ENCODE results near the gene CABP1. TPM values are rescaled to one million over a fixed set of nuclear protein-coding genes. Genes with fewer than 3 reads are reported as not detected.
"Not testable (repeated sequence)": the region's sequence is repeated elsewhere in the genome, so short reads cannot be mapped to it uniquely, and the experiment has no call there.

CABP1 gene
- total RNA-seq, 3 donors from 2014 or later: 0.18 to 0.26 TPM; not detected in 1

GRCh38 chr12:120668868-120669840 is 28.7 kb downstream of the CABP1 start:
- peaks cover under 1% of the 10 kb centered on the region for H3K27me3 Mint-ChIP-seq (ENCODE audit: low read depth)
- no peaks in the 10 kb centered on the region for H3K36me3 Mint-ChIP-seq (ENCODE audit: insufficient read depth)
- ATAC-seq (no peak), DNase-seq (no peak)
- no peaks in the 10 kb centered on the region for H3K4me1 Mint-ChIP-seq (ENCODE audit: low read depth)
- no peaks in the 10 kb centered on the region for H3K9me3 Mint-ChIP-seq
- H3K4me3 Mint-ChIP-seq: no peak overlapping the region

- not testable (repeated sequence) for H3K27me3 Mint-ChIP-seq (ENCODE audit: low read depth); DNase-seq; H3K9me3 Mint-ChIP-seq; ATAC-seq; H3K4me1 Mint-ChIP-seq (ENCODE audit: low read depth); H3K4me3 Mint-ChIP-seq; H3K36me3 Mint-ChIP-seq (ENCODE audit: insufficient read depth)
Observed at GRCh38 chr12:120670237-120670636, 29.8 kb downstream of the CABP1 start.

- DNase-seq (no peak), ATAC-seq (no peak)
- Mint-ChIP-seq H3K27me3 (ENCODE audit: low read depth) (no peaks in the 10 kb centered on the region), H3K36me3 (ENCODE audit: insufficient read depth) (no peaks in the 10 kb centered on the region), H3K4me3 (no peak overlapping the region), H3K9me3 (no peaks in the 10 kb centered on the region), H3K4me1 (ENCODE audit: low read depth) (no peaks in the 10 kb centered on the region)
Observed at GRCh38 chr12:120670667-120671066, 30.2 kb downstream of the CABP1 start.

GRCh38 chr12:120674097-120674636 is 33.7 kb downstream of the CABP1 start:
- no peak for ATAC-seq
- Mint-ChIP-seq H3K4me3 (no peak overlapping the region), H3K9me3 (no peaks in the 10 kb centered on the region), H3K4me1 (ENCODE audit: low read depth) (peaks cover 9% of the 10 kb centered on the region), H3K36me3 (ENCODE audit: insufficient read depth) (no peaks in the 10 kb centered on the region), H3K27me3 (ENCODE audit: low read depth) (peaks cover under 1% of the 10 kb centered on the region)
- no peak for DNase-seq

GRCh38 chr12:120677765-120678473 is 37.5 kb downstream of the CABP1 start:
- Mint-ChIP-seq H3K36me3 (ENCODE audit: insufficient read depth) (no peaks in the 10 kb centered on the region), H3K27me3 (ENCODE audit: low read depth) (peaks cover 3% of the 10 kb centered on the region), H3K4me3 (no peak overlapping the region), H3K4me1 (ENCODE audit: low read depth) (peaks cover 9% of the 10 kb centered on the region), H3K9me3 (no peaks in the 10 kb centered on the region)
- no peak for DNase-seq
- peak; percentile 28 to 46 for ATAC-seq

GRCh38 chr12:120678572-120678971 is 38.1 kb downstream of the CABP1 start:
- Mint-ChIP-seq H3K4me1 (ENCODE audit: low read depth) (peaks cover 9% of the 10 kb centered on the region), H3K27me3 (ENCODE audit: low read depth) (peaks cover 3% of the 10 kb centered on the region), H3K36me3 (ENCODE audit: insufficient read depth) (no peaks in the 10 kb centered on the region), H3K9me3 (no peaks in the 10 kb centered on the region), H3K4me3 (no peak overlapping the region)
- no peak for DNase-seq
- no peak for ATAC-seq

GRCh38 chr12:120680165-120680738 is 39.8 kb downstream of the CABP1 start:
- DNase-seq (no peak), ATAC-seq (no peak)
- Mint-ChIP-seq H3K4me1 (ENCODE audit: low read depth) (peaks cover 13% of the 10 kb centered on the region), H3K4me3 (no peak overlapping the region), H3K9me3 (no peaks in the 10 kb centered on the region), H3K36me3 (ENCODE audit: insufficient read depth) (no peaks in the 10 kb centered on the region), H3K27me3 (ENCODE audit: low read depth) (peaks cover 3% of the 10 kb centered on the region)

- no peaks in the 10 kb centered on the region for H3K27me3 Mint-ChIP-seq (ENCODE audit: low read depth)
- H3K4me1 Mint-ChIP-seq (ENCODE audit: low read depth): peaks cover 25% of the 10 kb centered on the region
- H3K9me3 Mint-ChIP-seq: no peaks in the 10 kb centered on the region
- no peaks in the 10 kb centered on the region for H3K36me3 Mint-ChIP-seq (ENCODE audit: insufficient read depth)
- ATAC-seq (no peak), DNase-seq (no peak)
- peak overlapping the region; percentile 8 for H3K4me3 Mint-ChIP-seq
Observed at GRCh38 chr12:120684523-120684932, 44.1 kb downstream of the CABP1 start.

- no peaks in the 10 kb centered on the region for H3K9me3 Mint-ChIP-seq
- no peaks in the 10 kb centered on the region for H3K27me3 Mint-ChIP-seq (ENCODE audit: low read depth)
- DNase-seq: no peak
Observed at GRCh38 chr12:120685522-120685921, 45.1 kb downstream of the CABP1 start.

GRCh38 chr12:120686151-120686689 is 45.8 kb downstream of the CABP1 start:
- Mint-ChIP-seq H3K4me1 (ENCODE audit: low read depth) (peaks cover 38% of the 10 kb centered on the region), H3K27me3 (ENCODE audit: low read depth) (no peaks in the 10 kb centered on the region), H3K9me3 (no peaks in the 10 kb centered on the region), H3K4me3 (peak overlapping the region; percentile 84), H3K36me3 (ENCODE audit: insufficient read depth) (peaks cover 3% of the 10 kb centered on the region)
- DNase-seq: peak; percentile 95
- peak; percentile 79 to 81 for ATAC-seq

More at GRCh38 chr12:120685522-120685921, 45.1 kb downstream of the CABP1 start:
- Mint-ChIP-seq H3K4me3 (peak overlapping the region; percentile 84), H3K36me3 (ENCODE audit: insufficient read depth) (no peaks in the 10 kb centered on the region), H3K4me1 (ENCODE audit: low read depth) (peaks cover 33% of the 10 kb centered on the region)
- ATAC-seq: no peak

- peak; percentile 99 for DNase-seq
- peak; percentile 85 to 86 for ATAC-seq
- Mint-ChIP-seq H3K4me3 (peak within 1 kb of the TSS; percentile 92), H3K4me1 (ENCODE audit: low read depth) (peaks cover 42% of the 10 kb centered on the region), H3K36me3 (ENCODE audit: insufficient read depth) (peaks cover 3% of the 10 kb centered on the region), H3K9me3 (no peaks in the 10 kb centered on the region), H3K27me3 (ENCODE audit: low read depth) (no peaks in the 10 kb centered on the region)
Observed at GRCh38 chr12:120686690-120687577, 46.5 kb downstream of the CABP1 start, which contains the start of gene MLEC. Gene MLEC, plus strand, starts transcription at chr12:120687149. Its CDS starts 148 bp downstream, at chr12:120687297.

GRCh38 chr12:120687578-120688289 is 47.3 kb downstream of the CABP1 start:
- Mint-ChIP-seq H3K4me3 (peak overlapping the region; percentile 92), H3K9me3 (no peaks in the 10 kb centered on the region), H3K36me3 (ENCODE audit: insufficient read depth) (peaks cover 5% of the 10 kb centered on the region), H3K27me3 (ENCODE audit: low read depth) (no peaks in the 10 kb centered on the region), H3K4me1 (ENCODE audit: low read depth) (peaks cover 50% of the 10 kb centered on the region)
- no peak for ATAC-seq
- peak; percentile 37 for DNase-seq
